Adrenal gland (tissue), 5 donors: ENCODE measurements around the gene DEFB132.

Experiments
- POLR2A ChIP-seq, 2 donors: fragments of 450-650 bp; IDR thresholded peaks; one replicate each; pipeline ENCODE4 v1.6.1; 2017; ENCODE audit warnings: antibody characterized with exemption in 2 of 2, mild to moderate bottlenecking in 2 of 2, moderate library complexity in 1 of 2
- TF ChIP-seq, protein P1 (sequence below), 6 experiments: fragments of 450-650 bp in 4 of 6; fragments of 200-600 bp in 2 of 6; sonication (generic) in 1 of 6; IDR thresholded peaks; 1 replicate in 5 of 6; 2 replicates in 1 of 6; pipeline versions ENCODE4 v1.5.1 to v1.8.0; 2016 to 2021; ENCODE audit warnings: antibody characterized with exemption in 6 of 6, mild to moderate bottlenecking in 2 of 6, moderate library complexity in 1 of 6
- donor health status: DM: no; HTN: no; CAD: no.

DNA sequence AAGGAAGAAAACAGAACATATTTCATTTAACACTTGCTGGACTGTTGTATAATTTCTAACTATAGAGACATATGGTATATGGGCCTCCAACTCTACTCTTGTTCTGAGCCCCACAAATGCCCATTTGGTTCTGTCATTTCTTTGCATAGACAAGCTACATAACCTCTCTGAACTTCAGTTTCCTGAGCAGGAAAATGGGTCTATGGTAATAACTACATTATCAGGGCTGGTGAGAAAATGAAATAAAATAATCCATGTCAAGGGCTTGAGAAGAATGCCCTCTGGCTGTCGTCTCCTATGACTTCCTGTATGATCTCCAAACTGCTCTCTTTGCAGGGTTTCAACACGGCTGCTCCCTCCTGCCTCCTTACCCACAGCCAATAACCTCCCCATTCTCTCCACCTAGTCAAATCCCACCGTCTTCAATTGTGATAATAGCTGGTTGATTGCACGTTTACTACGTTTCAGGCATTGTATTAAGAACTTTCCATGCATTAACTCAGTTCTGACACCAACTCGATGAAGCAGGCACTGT is 51.8 kb downstream of the DEFB132 start:
- no peak for TF ChIP-seq POLR2A (IDR thresholded peaks at IDR 0.05)
- TF ChIP-seq, protein P1, sequence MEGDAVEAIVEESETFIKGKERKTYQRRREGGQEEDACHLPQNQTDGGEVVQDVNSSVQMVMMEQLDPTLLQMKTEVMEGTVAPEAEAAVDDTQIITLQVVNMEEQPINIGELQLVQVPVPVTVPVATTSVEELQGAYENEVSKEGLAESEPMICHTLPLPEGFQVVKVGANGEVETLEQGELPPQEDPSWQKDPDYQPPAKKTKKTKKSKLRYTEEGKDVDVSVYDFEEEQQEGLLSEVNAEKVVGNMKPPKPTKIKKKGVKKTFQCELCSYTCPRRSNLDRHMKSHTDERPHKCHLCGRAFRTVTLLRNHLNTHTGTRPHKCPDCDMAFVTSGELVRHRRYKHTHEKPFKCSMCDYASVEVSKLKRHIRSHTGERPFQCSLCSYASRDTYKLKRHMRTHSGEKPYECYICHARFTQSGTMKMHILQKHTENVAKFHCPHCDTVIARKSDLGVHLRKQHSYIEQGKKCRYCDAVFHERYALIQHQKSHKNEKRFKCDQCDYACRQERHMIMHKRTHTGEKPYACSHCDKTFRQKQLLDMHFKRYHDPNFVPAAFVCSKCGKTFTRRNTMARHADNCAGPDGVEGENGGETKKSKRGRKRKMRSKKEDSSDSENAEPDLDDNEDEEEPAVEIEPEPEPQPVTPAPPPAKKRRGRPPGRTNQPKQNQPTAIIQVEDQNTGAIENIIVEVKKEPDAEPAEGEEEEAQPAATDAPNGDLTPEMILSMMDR (IDR thresholded peaks at IDR 0.05), result no peak
